Right atrium auricular region (tissue), 2 donors: Measurements from ENCODE around the gene DRC3. TPM values are rescaled to one million over a fixed set of nuclear protein-coding genes. Genes with fewer than 3 reads are reported as not detected.

Experiments used
- DNase-seq: peaks from one replicate; pipeline ENCODE4 v3.0.0-alpha.2; 2019; ENCODE audit warnings: low spot score
- H3K27ac ChIP-seq, 2 donors: fragments of 200-600 bp; sonication (generic); 1 replicate in 1 of 2; 2 replicates in 1 of 2; pipeline ENCODE4 v1.5.1; 2016 to 2019
- H3K27me3 ChIP-seq, 2 donors: fragments of 200-600 bp; sonication (generic); one replicate each; pipeline versions ENCODE4 v1.5.1 to v1.6.0; 2017 to 2019
- H3K36me3 ChIP-seq: fragments of 200-600 bp; sonication (generic); one replicate; pipeline ENCODE4 v1.5.1; 2016
- H3K4me1 ChIP-seq, 2 donors: fragments of 200-600 bp; sonication (generic); one replicate each; pipeline versions ENCODE4 v1.5.1 to v1.6.0; 2017 to 2019
- H3K4me3 ChIP-seq, 2 donors: fragments of 200-600 bp; sonication (generic); 1 replicate in 1 of 2; 2 replicates in 1 of 2; pipeline ENCODE4 v1.5.1; 2017 to 2019; ENCODE audit warnings: mild to moderate bottlenecking in 1 of 2, moderate library complexity in 1 of 2
- H3K9me3 ChIP-seq, 2 donors: fragments of 200-600 bp; sonication (generic); one replicate each; pipeline ENCODE4 v1.5.1; 2019
- total RNA-seq, 2 donors: library from RNA; depleted of rRNA; stranded (reverse); fragments of >200 nt; gene quantifications; one replicate each; pipeline ENCODE4 v1.1.0, GENCODE V29; 2016
- TF ChIP-seq, protein P1 (sequence below), 2 donors: fragments of 200-600 bp; sonication (generic); IDR thresholded peaks; one replicate each; pipeline ENCODE4 v1.5.1; 2019; ENCODE audit warnings: antibody characterized with exemption in 2 of 2

Gene DRC3, protein sequence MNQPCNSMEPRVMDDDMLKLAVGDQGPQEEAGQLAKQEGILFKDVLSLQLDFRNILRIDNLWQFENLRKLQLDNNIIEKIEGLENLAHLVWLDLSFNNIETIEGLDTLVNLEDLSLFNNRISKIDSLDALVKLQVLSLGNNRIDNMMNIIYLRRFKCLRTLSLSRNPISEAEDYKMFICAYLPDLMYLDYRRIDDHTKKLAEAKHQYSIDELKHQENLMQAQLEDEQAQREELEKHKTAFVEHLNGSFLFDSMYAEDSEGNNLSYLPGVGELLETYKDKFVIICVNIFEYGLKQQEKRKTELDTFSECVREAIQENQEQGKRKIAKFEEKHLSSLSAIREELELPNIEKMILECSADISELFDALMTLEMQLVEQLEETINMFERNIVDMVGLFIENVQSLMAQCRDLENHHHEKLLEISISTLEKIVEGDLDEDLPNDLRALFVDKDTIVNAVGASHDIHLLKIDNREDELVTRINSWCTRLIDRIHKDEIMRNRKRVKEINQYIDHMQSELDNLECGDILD
- 1 to 10 TPM in 1 of 2 donors, under 1 TPM in 1; 0.94 to 1.7 TPM for total RNA-seq

DNA sequence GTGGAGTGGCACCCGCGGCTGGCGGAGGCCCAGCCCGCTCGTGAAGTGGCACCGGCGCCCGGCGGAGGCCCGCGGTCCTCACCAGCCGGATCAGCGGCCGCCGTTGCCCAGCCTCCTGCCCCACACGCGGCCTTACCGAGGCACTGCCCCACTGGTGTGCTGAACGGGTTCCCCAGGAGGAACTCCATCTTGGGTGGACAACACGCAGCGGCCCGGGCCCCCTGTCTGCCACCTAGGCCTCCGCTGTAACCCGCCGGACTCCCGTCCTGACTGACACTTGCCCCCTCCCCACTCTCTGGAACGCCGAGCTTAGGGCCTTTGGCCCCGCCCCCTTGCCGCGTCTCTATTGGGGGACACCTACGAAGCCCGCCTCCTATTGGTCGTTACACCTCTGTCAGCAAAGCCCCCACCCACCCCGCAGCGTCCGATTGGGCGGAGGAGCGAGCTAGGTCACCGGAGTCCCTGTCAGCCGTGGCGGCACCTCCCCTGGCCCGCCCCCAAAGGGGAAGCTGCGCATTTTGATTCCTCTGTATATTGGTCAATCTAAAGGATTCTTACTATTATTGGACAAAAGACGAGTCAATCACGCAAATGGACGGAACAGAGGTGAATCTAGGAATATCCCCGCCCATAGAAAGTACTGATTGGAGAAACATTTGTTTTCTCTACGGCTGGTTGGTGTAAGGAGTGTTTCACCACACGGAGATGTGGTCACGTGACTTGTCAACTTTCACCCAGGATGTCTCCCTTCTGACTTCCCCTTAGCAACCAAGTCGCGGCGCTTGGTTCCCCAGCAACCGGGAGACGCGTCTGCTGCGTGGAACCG is at the start of gene DRC3, which contains the start of gene TOM1L2:
Gene DRC3 (plus strand): TSS at position 737 of the 826 bp plus-strand sequence. CDS start 4,737 bp downstream, outside the sequence.
Gene TOM1L2 (minus strand): TSS at position 275 of the 826 bp plus-strand sequence. CDS start 87 bp downstream, at position 188.
- peaks cover 0 to 50% of the 10 kb centered on the region in 2 donors for H3K4me1 ChIP-seq
- peak within 1 kb of the TSS; percentile 90 to 93 for H3K4me3 ChIP-seq
- peak within 1 kb of the TSS; percentile 89 to 93 for H3K27ac ChIP-seq
- no peaks in the 10 kb centered on the region for H3K9me3 ChIP-seq
- no peaks in the 10 kb centered on the region for H3K27me3 ChIP-seq
- peak; percentile 100 for DNase-seq
- TF ChIP-seq, protein P1, sequence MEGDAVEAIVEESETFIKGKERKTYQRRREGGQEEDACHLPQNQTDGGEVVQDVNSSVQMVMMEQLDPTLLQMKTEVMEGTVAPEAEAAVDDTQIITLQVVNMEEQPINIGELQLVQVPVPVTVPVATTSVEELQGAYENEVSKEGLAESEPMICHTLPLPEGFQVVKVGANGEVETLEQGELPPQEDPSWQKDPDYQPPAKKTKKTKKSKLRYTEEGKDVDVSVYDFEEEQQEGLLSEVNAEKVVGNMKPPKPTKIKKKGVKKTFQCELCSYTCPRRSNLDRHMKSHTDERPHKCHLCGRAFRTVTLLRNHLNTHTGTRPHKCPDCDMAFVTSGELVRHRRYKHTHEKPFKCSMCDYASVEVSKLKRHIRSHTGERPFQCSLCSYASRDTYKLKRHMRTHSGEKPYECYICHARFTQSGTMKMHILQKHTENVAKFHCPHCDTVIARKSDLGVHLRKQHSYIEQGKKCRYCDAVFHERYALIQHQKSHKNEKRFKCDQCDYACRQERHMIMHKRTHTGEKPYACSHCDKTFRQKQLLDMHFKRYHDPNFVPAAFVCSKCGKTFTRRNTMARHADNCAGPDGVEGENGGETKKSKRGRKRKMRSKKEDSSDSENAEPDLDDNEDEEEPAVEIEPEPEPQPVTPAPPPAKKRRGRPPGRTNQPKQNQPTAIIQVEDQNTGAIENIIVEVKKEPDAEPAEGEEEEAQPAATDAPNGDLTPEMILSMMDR (IDR thresholded peaks at IDR 0.05) = peak in 1 of 2 donors; percentile 34
- H3K36me3 ChIP-seq = no peaks in the 10 kb centered on the region

DNA sequence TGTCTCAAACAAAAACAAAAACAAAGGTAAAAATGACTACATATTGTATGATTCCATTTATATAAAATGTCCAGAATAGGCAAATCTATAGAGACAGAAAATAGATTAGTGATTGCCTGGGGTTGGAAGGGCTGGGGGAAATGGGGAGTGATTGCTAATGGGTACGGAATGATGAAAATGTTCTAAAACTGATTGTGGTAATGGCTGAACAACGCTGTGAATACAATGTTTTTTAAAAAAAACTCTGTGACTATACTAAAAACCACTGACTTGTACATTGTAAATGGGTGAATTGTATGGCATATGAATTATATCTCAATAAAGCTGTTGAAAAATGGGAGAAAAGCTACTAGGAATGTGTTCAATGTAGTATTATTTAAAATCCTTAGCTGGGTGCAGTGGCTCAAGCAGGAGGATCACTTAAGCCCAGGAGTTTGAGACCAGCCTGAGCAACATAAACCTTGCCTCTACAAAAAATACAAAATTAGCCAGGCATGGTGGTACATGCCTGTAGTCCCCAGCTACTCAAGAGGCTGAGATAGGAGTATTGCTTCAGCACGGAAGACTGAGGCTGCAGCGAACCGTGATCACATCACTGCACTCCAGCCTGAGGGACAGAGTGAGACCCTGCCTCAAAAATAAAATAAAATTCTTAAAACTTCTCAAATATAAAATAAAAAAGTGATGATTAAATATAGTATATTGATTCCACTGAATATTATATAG is 48.4 kb upstream of the DRC3 start:
- H3K4me3 ChIP-seq = no peak overlapping the region
- no peaks in the 10 kb centered on the region for H3K36me3 ChIP-seq
- peak overlapping the region in 1 of 2 donors; percentile 79 for H3K27ac ChIP-seq
- DNase-seq = no peak
- TF ChIP-seq, protein P1 (IDR thresholded peaks at IDR 0.05) = no peak
- H3K27me3 ChIP-seq = no peaks in the 10 kb centered on the region
- H3K9me3 ChIP-seq = no peaks in the 10 kb centered on the region
- H3K4me1 ChIP-seq = peaks cover 0 to 80% of the 10 kb centered on the region in 2 donors

DNA sequence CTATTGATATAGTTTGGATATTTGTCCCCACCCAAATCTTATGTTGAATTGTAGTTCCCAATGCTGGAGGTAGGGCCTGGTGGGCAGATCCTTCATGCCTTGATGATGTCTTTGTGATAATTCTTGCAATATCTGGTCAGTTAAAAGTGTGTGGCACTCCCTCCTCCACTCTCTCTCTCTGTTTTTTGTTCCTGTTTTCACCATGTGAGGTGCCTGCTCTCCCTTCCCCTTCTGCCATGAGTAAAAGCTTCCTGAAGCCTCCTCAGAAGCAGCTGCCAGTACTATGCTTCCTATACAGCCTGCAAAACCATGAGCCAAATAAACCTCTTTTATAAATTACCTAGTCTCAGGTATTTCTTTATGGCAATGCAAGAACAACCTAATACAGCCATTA is 47.8 kb upstream of the DRC3 start:
- no peak for DNase-seq
- H3K27ac ChIP-seq = no peak overlapping the region
- H3K9me3 ChIP-seq = no peaks in the 10 kb centered on the region
- H3K4me3 ChIP-seq = no peak overlapping the region
- no peaks in the 10 kb centered on the region for H3K27me3 ChIP-seq
- TF ChIP-seq, protein P1 (IDR thresholded peaks at IDR 0.05) = no peak
- no peaks in the 10 kb centered on the region for H3K36me3 ChIP-seq
- H3K4me1 ChIP-seq = peaks cover 0 to 80% of the 10 kb centered on the region in 2 donors

DNA sequence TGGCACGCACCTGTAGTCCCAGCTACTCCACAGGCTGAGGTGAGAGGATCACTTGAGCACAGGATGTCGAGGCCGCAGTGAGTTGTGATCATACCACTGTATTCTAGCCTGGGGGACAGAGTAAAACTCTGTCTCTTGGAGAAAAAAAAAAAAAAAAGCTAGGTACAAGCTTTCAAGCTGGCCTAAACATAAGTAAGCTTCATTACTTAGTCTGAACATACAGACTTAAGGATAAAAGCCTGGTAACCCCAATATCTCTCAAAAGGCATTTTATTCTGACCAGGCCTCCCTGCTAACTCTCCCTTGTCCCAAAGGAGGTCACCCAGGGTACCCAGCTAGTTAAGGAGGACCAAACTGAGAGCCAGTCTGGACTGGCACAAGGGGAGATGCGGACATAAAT is 46.6 kb upstream of the DRC3 start:
- H3K27me3 ChIP-seq = no peaks in the 10 kb centered on the region

More for the DNA sequence above, 46.6 kb upstream of the DRC3 start:
- H3K9me3 ChIP-seq = no peaks in the 10 kb centered on the region
- peaks cover 0 to 80% of the 10 kb centered on the region in 2 donors for H3K4me1 ChIP-seq
- TF ChIP-seq, protein P1 (IDR thresholded peaks at IDR 0.05) = no peak
- H3K36me3 ChIP-seq = no peaks in the 10 kb centered on the region
- no peak overlapping the region for H3K4me3 ChIP-seq
- DNase-seq = no peak
- peak overlapping the region; percentile 71 to 74 for H3K27ac ChIP-seq
